Measurements from ENCODE around the gene PLXNA2. TPM values are rescaled to one million over a fixed set of nuclear protein-coding genes. Genes with fewer than 3 reads are reported as not detected.

The PLXNA2 gene
- total and polyA plus RNA-seq, 2 donors (not counting 1 experiment from before 2014, with no cell fraction given): 0.31 to 1.2 TPM

DNA sequence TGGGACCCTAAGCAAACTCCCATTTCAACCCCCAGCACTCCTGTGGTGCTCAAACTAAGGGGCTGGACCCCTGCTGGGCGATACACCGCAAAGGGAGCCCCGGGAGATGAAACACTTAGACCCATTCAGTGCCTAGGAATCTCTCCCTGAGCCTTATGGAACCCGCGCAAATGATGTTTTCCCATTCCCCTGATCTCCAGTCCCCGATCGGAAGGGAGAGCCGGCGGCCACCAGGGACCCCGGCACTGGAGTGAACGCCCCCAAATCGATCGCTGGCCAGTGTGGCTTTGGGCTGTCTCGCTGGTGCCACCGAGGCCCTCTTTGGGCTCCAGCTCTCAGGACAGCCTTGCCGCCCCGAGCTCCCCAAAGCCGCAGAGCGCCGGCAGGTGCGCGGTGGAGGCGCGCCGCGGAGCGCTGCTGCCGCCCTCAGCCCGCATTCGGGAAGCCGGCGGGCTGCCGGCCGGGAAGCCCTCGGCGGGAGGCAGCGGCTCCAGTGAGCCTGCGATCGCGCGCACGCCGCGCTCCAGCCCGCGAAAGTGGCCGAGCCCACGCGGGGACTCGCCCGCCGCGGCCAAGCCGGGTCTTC, 1.1 kb downstream of the PLXNA2 start:
- Histone ChIP-seq H3K79me2 (ENCODE audit: control insufficient read depth, insufficient read depth, low read length) (no peaks in the 10 kb centered on the region), H3K27me3 (replicated peaks in 1 of 4; ENCODE audit: control extremely low read depth in 1 of 4, control insufficient read depth in 3 of 4, insufficient read depth in 4 of 4, low read length in 3 of 4) (peaks cover 0 to 21% (median 8%) of the 10 kb centered on the region in 4 experiments), H3K9me3 (ENCODE audit: control extremely low read depth in 1 of 3, control insufficient read depth in 2 of 3, insufficient read depth in 1 of 3, low read length in 2 of 3) (no peaks in the 10 kb centered on the region), H3K4me2 (replicated peaks; ENCODE audit: low read depth, low read length, poor library complexity, severe bottlenecking) (peak overlapping the region; percentile 98), H3K4me1 (ENCODE audit: control insufficient read depth in 2 of 2, insufficient read depth in 2 of 2, low read length in 2 of 2) (peaks cover 8 to 14% of the 10 kb centered on the region in 2 donors), H3K27ac (ENCODE audit: low read length in 2 of 2) (no peak overlapping the region), H3K9ac (ENCODE audit: low read length) (peak overlapping the region; percentile 82), H3K4me3 (ENCODE audit: control extremely low read depth in 1 of 5, extremely low read depth in 1 of 5, insufficient read depth in 1 of 5, low read depth in 2 of 5, low read length in 4 of 5) (peak overlapping the region in 3 of 5 experiments; percentile 81 to 93 (median 82)), H2AFZ (ENCODE audit: insufficient read depth, low read depth, low read length, poor library complexity, severe bottlenecking) (peak overlapping the region; percentile 87), H4K20me1 (ENCODE audit: control insufficient read depth, insufficient read depth, low read length, poor library complexity, severe bottlenecking) (no peaks in the 10 kb centered on the region), H3K36me3 (replicated peaks in 1 of 2; ENCODE audit: control extremely low read depth in 1 of 2, control insufficient read depth in 1 of 2, extremely low read depth in 1 of 2, insufficient read depth in 2 of 2, low read length in 1 of 2) (no peaks in the 10 kb centered on the region)
- no peak overlapping the region for H3K27ac Mint-ChIP-seq
- H3K27me3 Mint-ChIP-seq: peaks cover 8% of the 10 kb centered on the region
- no peaks in the 10 kb centered on the region for H3K9me3 Mint-ChIP-seq (ENCODE audit: insufficient read depth)
- DNase-seq: peak; percentile 53
- H3K4me1 Mint-ChIP-seq: peaks cover 11% of the 10 kb centered on the region
- WGBS (ENCODE audit: insufficient coverage): 5% methylated on average over 54 of the region's 54 CpGs
- CTCF ChIA-PET: interaction anchor here (3.6 to 4.0 kb wide), 2 partner anchors 9 to 220 kb away, joined by 29 to 87 read pairs; no protein-coding TSS in a partner anchor
- H3K4me3 Mint-ChIP-seq: peak overlapping the region; percentile 75
- POLR2A ChIA-PET: no interaction called here
- no peak for ATAC-seq (ENCODE audit: low read depth)
- TF ChIP-seq, protein P1, sequence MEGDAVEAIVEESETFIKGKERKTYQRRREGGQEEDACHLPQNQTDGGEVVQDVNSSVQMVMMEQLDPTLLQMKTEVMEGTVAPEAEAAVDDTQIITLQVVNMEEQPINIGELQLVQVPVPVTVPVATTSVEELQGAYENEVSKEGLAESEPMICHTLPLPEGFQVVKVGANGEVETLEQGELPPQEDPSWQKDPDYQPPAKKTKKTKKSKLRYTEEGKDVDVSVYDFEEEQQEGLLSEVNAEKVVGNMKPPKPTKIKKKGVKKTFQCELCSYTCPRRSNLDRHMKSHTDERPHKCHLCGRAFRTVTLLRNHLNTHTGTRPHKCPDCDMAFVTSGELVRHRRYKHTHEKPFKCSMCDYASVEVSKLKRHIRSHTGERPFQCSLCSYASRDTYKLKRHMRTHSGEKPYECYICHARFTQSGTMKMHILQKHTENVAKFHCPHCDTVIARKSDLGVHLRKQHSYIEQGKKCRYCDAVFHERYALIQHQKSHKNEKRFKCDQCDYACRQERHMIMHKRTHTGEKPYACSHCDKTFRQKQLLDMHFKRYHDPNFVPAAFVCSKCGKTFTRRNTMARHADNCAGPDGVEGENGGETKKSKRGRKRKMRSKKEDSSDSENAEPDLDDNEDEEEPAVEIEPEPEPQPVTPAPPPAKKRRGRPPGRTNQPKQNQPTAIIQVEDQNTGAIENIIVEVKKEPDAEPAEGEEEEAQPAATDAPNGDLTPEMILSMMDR (IDR thresholded peaks at IDR 0.05): no peak
- no peak for TF ChIP-seq EZH2 (IDR thresholded peaks at IDR 0.05; ENCODE audit: borderline replicate concordance, insufficient read depth, low read depth, low read length, poor library complexity, severe bottlenecking)
- intact Hi-C loops (cut with micrococcal nuclease): loop anchor here (10.0 kb wide), 1 partner anchor 358 kb away; no protein-coding TSS in a partner anchor

DNA sequence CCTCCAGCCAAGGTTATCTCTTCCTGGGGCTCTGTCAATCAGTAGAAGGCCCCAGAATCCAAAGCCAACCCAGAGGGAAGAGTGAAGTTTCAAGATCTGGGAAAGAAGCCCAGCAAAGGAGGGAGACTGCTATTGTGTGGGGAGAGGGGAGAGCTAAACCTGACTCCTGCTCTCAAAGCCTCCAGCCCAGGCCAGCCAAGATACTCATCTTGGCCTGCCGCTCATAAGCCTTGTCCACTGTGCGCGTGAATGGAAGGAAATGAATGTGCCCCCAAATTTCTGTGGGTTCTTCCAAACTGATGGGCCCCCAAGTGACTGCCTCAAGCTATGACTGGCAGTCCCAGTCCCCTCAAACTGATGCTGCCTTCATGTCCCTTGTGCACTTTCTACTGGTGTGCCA, 2.0 kb downstream of the PLXNA2 start:
- no peak overlapping the region for H3K4me2 ChIP-seq (replicated peaks; ENCODE audit: low read depth, low read length, poor library complexity, severe bottlenecking)
- DNase-seq (peak; percentile 16), ATAC-seq (ENCODE audit: low read depth) (no peak)
- H3K27ac Mint-ChIP-seq: no peak overlapping the region
- no peaks in the 10 kb centered on the region for H3K36me3 ChIP-seq (replicated peaks in 1 of 2; ENCODE audit: control extremely low read depth in 1 of 2, control insufficient read depth in 1 of 2, extremely low read depth in 1 of 2, insufficient read depth in 2 of 2, low read length in 1 of 2)
- no peak overlapping the region for H3K27ac ChIP-seq (ENCODE audit: low read length in 2 of 2)
- H3K9ac ChIP-seq (ENCODE audit: low read length): no peak overlapping the region
- H3K9me3 Mint-ChIP-seq (ENCODE audit: insufficient read depth): no peaks in the 10 kb centered on the region
- peaks cover 11% of the 10 kb centered on the region for H3K4me1 Mint-ChIP-seq
- H2AFZ ChIP-seq (ENCODE audit: insufficient read depth, low read depth, low read length, poor library complexity, severe bottlenecking): no peak overlapping the region
- POLR2A ChIA-PET: no interaction called here
- no peak for TF ChIP-seq EZH2 (IDR thresholded peaks at IDR 0.05; ENCODE audit: borderline replicate concordance, insufficient read depth, low read depth, low read length, poor library complexity, severe bottlenecking)
- TF ChIP-seq, protein P1 (IDR thresholded peaks at IDR 0.05): no peak
- peaks cover 10% of the 10 kb centered on the region for H3K27me3 Mint-ChIP-seq
- H4K20me1 ChIP-seq (ENCODE audit: control insufficient read depth, insufficient read depth, low read length, poor library complexity, severe bottlenecking): no peaks in the 10 kb centered on the region
- no peak overlapping the region for H3K4me3 ChIP-seq (ENCODE audit: control extremely low read depth in 1 of 5, extremely low read depth in 1 of 5, insufficient read depth in 1 of 5, low read depth in 2 of 5, low read length in 4 of 5)
- peak overlapping the region; percentile 75 for H3K4me3 Mint-ChIP-seq
- no peaks in the 10 kb centered on the region for H3K79me2 ChIP-seq (ENCODE audit: control insufficient read depth, insufficient read depth, low read length)
- intact Hi-C loops (cut with micrococcal nuclease): loop anchor here (10.0 kb wide), 1 partner anchor 357 kb away; no protein-coding TSS in a partner anchor
- CTCF ChIA-PET: interaction anchor here (0.7 to 1.6 kb wide), 4 partner anchors 20 to 221 kb away, joined by 3 to 4 read pairs (median 3); no protein-coding TSS in a partner anchor
- no peaks in the 10 kb centered on the region for H3K9me3 ChIP-seq (ENCODE audit: control extremely low read depth in 1 of 3, control insufficient read depth in 2 of 3, insufficient read depth in 1 of 3, low read length in 2 of 3)
- 97% methylated on average over 3 of the region's 3 CpGs for WGBS (ENCODE audit: insufficient coverage)
- H3K4me1 ChIP-seq (ENCODE audit: control insufficient read depth in 2 of 2, insufficient read depth in 2 of 2, low read length in 2 of 2): peaks cover 8 to 14% of the 10 kb centered on the region in 2 donors
- H3K27me3 ChIP-seq (replicated peaks in 1 of 4; ENCODE audit: control extremely low read depth in 1 of 4, control insufficient read depth in 3 of 4, insufficient read depth in 4 of 4, low read length in 3 of 4): peaks cover 0 to 21% (median 8%) of the 10 kb centered on the region in 4 experiments
